Motor neuron (in vitro differentiated cells): ENCODE data around the gene RPS6KC1. TPM values are rescaled to one million over a fixed set of nuclear protein-coding genes. Genes with fewer than 3 reads are reported as not detected.
"Not testable (repeated sequence)": the region's sequence is repeated elsewhere in the genome, so short reads cannot be mapped to it uniquely, and the experiment has no call there.

ENCODE experiments used
- ATAC-seq, 8 experiments: fragments of 200-7000 bp; cut with Tn5 transposase; replicated peaks in 6 of 8; 2 replicates each; pipeline ENCODE4 v1.8.0; 2021; ENCODE audit warnings: mild to moderate bottlenecking in 8 of 8, moderate library complexity in 8 of 8
- H3K27ac ChIP-seq, 2 donors: fragments of 250-450 bp; sonication (Bioruptor Pico); 2 replicates each; pipeline ENCODE4 v1.9.0; 2021; ENCODE audit warnings: antibody characterized with exemption in 2 of 2, mild to moderate bottlenecking in 2 of 2, moderate library complexity in 1 of 2
- H3K4me1 ChIP-seq, 2 donors: fragments of 250-450 bp; sonication (Bioruptor Pico); replicated peaks in 1 of 2; 2 replicates each; pipeline ENCODE4 v1.6.1; 2021; ENCODE audit warnings: antibody characterized with exemption in 2 of 2, mild to moderate bottlenecking in 2 of 2, moderate library complexity in 1 of 2
- H3K4me3 ChIP-seq, 5 donors: fragments of 250-450 bp; sonication (Bioruptor Pico); 2 replicates each; pipeline ENCODE4 v1.9.0; 2021; ENCODE audit warnings: antibody characterized with exemption in 5 of 5, mild to moderate bottlenecking in 5 of 5, moderate library complexity in 4 of 5
- WGBS, 10 experiments: fragments of 450-650 bp; shearing (Covaris generic); methylation state at CpG; one replicate each; pipeline ENCODE4 v1.0.0; 2022; 5-methylcytosine and 5-hydroxymethylcytosine counted together
- in situ Hi-C, 9 experiments: fragments of 400-800 bp; cut with MboI; loops; one replicate each; pipeline ENCODE4 v1.15.0; 2021; ENCODE audit warnings: low sequenced_read_pairs in 9 of 9, low pct_unique_long_range_greater_than_20kb in 2 of 9; ENCODE audit not compliant: unreplicated experiment in 9 of 9
- total RNA-seq, 8 experiments: library from RNA; unstranded; fragments of 300-600 nt; gene quantifications; 2 replicates each; pipeline versions ENCODE4 v1.2.3 to v1.2.4, GENCODE V29; 2022

The RPS6KC1 gene
- total RNA-seq, 8 experiments from 2014 or later: 25.1 to 51.1 (median 31.1) TPM

- no peak for ATAC-seq
- in situ Hi-C loops: no loop called here
- Histone ChIP-seq H3K27ac (no peak overlapping the region), H3K4me3 (no peak overlapping the region), H3K4me1 (no peaks in the 10 kb centered on the region)
- WGBS, 10 experiments: 81 to 100% (median 93%) methylated on average over 3 to 5 of the region's 5 CpGs
These were observed 14.8 kb downstream of the RPS6KC1 start for GRCh38 chr1:213065800-213066199.

- H3K4me3 ChIP-seq: no peak overlapping the region
- H3K4me1 ChIP-seq: no peaks in the 10 kb centered on the region
- in situ Hi-C loops: no loop called here
- ATAC-seq: no peak
- H3K27ac ChIP-seq: no peak overlapping the region
- WGBS, 10 experiments: 53 to 89% (median 84%) methylated on average over 1 to 2 of the region's 2 CpGs; no CpG with 5 or more reads in 3 of the 10 experiments
These were observed 15.3 kb downstream of the RPS6KC1 start for GRCh38 chr1:213066363-213066762.

- H3K4me3 ChIP-seq: no peak overlapping the region
- peak in 2 of 8 experiments; percentile 24 to 55 for ATAC-seq
- 40 to 100% (median 82%) methylated on average over 1 of the region's 1 CpG; no CpG with 5 or more reads in 2 of the 10 experiments for WGBS, 10 experiments
- H3K27ac ChIP-seq: no peak overlapping the region
- no peaks in the 10 kb centered on the region for H3K4me1 ChIP-seq
- in situ Hi-C loops: no loop called here
These were observed 16.3 kb downstream of the RPS6KC1 start for GRCh38 chr1:213067352-213067751.

GRCh38 chr1:213070406-213070805 lies 19.4 kb downstream of the RPS6KC1 start:
- 0 to 100% (median 80%) methylated on average over 1 to 2 of the region's 2 CpGs; no CpG with 5 or more reads in 1 of the 10 experiments for WGBS, 10 experiments
- H3K4me3 ChIP-seq: no peak overlapping the region
- in situ Hi-C loops: no loop called here
- H3K27ac ChIP-seq: no peak overlapping the region
- no peaks in the 10 kb centered on the region for H3K4me1 ChIP-seq
- ATAC-seq: peak in 5 of 8 experiments; percentile 34 to 95 (median 67)

GRCh38 chr1:213075725-213076124 lies 24.7 kb downstream of the RPS6KC1 start:
- Histone ChIP-seq H3K4me3 (no peak overlapping the region), H3K4me1 (no peaks in the 10 kb centered on the region), H3K27ac (no peak overlapping the region)
- 61 to 100% (median 100%) methylated on average over 1 to 2 of the region's 2 CpGs; no CpG with 5 or more reads in 1 of the 10 experiments for WGBS, 10 experiments
- no peak for ATAC-seq
- in situ Hi-C loops: no loop called here

- WGBS, 10 experiments: 82 to 100% (median 96%) methylated on average over 1 to 2 of the region's 2 CpGs
- in situ Hi-C loops: no loop called here
- Histone ChIP-seq H3K4me3 (no peak overlapping the region), H3K4me1 (no peaks in the 10 kb centered on the region), H3K27ac (no peak overlapping the region)
- peak in 2 of 8 experiments; percentile 25 to 65 for ATAC-seq
These were observed 31.5 kb downstream of the RPS6KC1 start for GRCh38 chr1:213082420-213083111.

GRCh38 chr1:213083112-213083445 lies 32.0 kb downstream of the RPS6KC1 start:
- WGBS, 10 experiments: 50 to 100% (median 83%) methylated on average over 2 to 3 of the region's 3 CpGs; no CpG with 5 or more reads in 3 of the 10 experiments
- no peak overlapping the region for H3K27ac ChIP-seq
- in situ Hi-C loops: no loop called here
- no peaks in the 10 kb centered on the region for H3K4me1 ChIP-seq
- peak in 2 of 8 experiments; percentile 84 to 86 for ATAC-seq
- no peak overlapping the region for H3K4me3 ChIP-seq

GRCh38 chr1:213087911-213088310 lies 36.9 kb downstream of the RPS6KC1 start:
- 50 to 100% (median 89%) methylated on average over 1 to 3 of the region's 3 CpGs; no CpG with 5 or more reads in 1 of the 10 experiments for WGBS, 10 experiments
- Histone ChIP-seq H3K4me3 (no peak overlapping the region), H3K27ac (no peak overlapping the region), H3K4me1 (no peaks in the 10 kb centered on the region)
- ATAC-seq: no peak
- in situ Hi-C loops: no loop called here

GRCh38 chr1:213089924-213090677 lies 39.1 kb downstream of the RPS6KC1 start:
- Histone ChIP-seq H3K4me1 (no peaks in the 10 kb centered on the region), H3K4me3 (no peak overlapping the region), H3K27ac (no peak overlapping the region)
- in situ Hi-C loops: no loop called here
- no peak for ATAC-seq

GRCh38 chr1:213094446-213094845 lies 43.4 kb downstream of the RPS6KC1 start:
- Histone ChIP-seq H3K27ac (no peak overlapping the region), H3K4me3 (no peak overlapping the region), H3K4me1 (no peaks in the 10 kb centered on the region)
- 94 to 100% (median 100%) methylated on average over 1 to 3 of the region's 3 CpGs for WGBS, 10 experiments
- ATAC-seq: no peak
- in situ Hi-C loops: no loop called here

GRCh38 chr1:213095467-213095866 lies 44.4 kb downstream of the RPS6KC1 start:
- H3K4me3 ChIP-seq: no peak overlapping the region
- ATAC-seq: no peak
- H3K4me1 ChIP-seq: no peaks in the 10 kb centered on the region
- H3K27ac ChIP-seq: no peak overlapping the region
- WGBS, 10 experiments: 80 to 100% (median 88%) methylated on average over 1 of the region's 1 CpG; no CpG with 5 or more reads in 3 of the 10 experiments
- in situ Hi-C loops: no loop called here

- Histone ChIP-seq H3K4me3 (no peak overlapping the region), H3K4me1 (no peaks in the 10 kb centered on the region), H3K27ac (no peak overlapping the region)
- in situ Hi-C loops: no loop called here
- WGBS, 10 experiments: 0 to 81% (median 64%) methylated on average over 1 to 4 of the region's 4 CpGs
- ATAC-seq: no peak
These were observed 48.8 kb downstream of the RPS6KC1 start for GRCh38 chr1:213099682-213100399.

- H3K27ac ChIP-seq, H3K4me1 ChIP-seq, ATAC-seq, in situ Hi-C loops, H3K4me3 ChIP-seq: not testable (repeated sequence)
- WGBS, 10 experiments: 94 to 100% (median 95%) methylated on average over 2 to 4 of the region's 4 CpGs; no CpG with 5 or more reads in 1 of the 10 experiments
These were observed 49.5 kb downstream of the RPS6KC1 start for GRCh38 chr1:213100565-213100964.
